Measurements from ENCODE around the gene WRAP73. TPM values are rescaled to one million over a fixed set of nuclear protein-coding genes. Genes with fewer than 3 reads are reported as not detected.

WRAP73 gene
- total RNA-seq, 2 donors from 2014 or later, result 22.3 to 39.5 TPM

DNA sequence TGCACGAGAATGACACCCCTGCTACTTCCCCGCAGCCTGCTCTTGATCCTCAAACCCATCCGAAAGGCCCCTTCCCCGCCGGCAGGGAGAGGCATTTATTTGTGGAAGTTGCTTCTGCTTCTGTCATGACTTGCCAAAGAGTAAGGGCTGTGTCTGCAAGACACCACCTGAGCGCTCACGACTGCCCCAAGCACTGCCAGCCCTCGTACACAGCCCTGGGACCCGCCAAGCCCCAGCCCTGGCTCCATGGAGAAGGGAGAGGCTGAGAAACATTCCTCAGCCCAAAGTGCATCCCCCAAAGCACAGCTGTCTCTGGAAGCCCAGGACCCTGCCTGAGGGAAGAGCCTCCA, 31.4 kb downstream of the WRAP73 start:
- intact Hi-C loops (cut with DNase I), result loop anchor here (2.0 kb wide), 1 partner anchor 128 kb away; no protein-coding TSS in a partner anchor
- TF ChIP-seq, protein P1, sequence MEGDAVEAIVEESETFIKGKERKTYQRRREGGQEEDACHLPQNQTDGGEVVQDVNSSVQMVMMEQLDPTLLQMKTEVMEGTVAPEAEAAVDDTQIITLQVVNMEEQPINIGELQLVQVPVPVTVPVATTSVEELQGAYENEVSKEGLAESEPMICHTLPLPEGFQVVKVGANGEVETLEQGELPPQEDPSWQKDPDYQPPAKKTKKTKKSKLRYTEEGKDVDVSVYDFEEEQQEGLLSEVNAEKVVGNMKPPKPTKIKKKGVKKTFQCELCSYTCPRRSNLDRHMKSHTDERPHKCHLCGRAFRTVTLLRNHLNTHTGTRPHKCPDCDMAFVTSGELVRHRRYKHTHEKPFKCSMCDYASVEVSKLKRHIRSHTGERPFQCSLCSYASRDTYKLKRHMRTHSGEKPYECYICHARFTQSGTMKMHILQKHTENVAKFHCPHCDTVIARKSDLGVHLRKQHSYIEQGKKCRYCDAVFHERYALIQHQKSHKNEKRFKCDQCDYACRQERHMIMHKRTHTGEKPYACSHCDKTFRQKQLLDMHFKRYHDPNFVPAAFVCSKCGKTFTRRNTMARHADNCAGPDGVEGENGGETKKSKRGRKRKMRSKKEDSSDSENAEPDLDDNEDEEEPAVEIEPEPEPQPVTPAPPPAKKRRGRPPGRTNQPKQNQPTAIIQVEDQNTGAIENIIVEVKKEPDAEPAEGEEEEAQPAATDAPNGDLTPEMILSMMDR (IDR thresholded peaks at IDR 0.05), result no peak
- TF ChIP-seq POLR2AphosphoS5 (IDR thresholded peaks at IDR 0.05) (no peak), POLR2A (IDR thresholded peaks at IDR 0.05) (no peak)
- WGBS, result 63% methylated on average over 9 of the region's 9 CpGs

DNA sequence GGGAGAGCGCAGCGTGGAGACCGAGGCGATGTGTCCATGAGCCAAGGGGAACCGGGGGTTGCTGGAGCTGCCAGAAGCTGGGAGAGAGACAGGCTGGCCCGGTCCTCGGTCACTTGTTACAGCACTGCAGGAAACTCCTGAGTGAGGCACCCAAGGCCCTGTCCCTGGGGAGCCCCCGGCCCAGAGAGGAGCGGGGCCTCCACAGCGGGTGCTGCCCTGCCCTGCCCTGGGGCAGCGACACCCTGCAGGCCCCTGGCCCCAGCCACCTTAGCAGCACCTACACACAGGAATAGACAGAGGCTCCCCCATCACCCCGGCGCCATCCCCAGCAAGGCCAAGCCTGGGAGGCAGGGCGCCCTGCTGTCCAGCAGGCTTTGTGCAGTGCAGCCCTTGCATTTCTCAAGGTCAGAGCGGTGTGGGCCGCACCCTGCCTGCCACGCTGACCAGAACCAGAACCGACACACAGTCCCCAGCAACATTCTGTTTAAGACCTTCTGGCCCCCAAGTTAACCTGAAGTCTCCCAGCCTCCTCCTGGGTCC, 32.0 kb downstream of the WRAP73 start:
- H3K27ac ChIP-seq, result no peak overlapping the region
- peaks cover 2% of the 10 kb centered on the region for H3K4me1 ChIP-seq (replicated peaks)
- H3K36me3 ChIP-seq, result no peaks in the 10 kb centered on the region
- H3K9me3 ChIP-seq, result no peaks in the 10 kb centered on the region
- WGBS, result 85% methylated on average over 18 of the region's 18 CpGs
- no peak for DNase-seq (ENCODE audit: low spot score)
- TF ChIP-seq, protein P1 (IDR thresholded peaks at IDR 0.05), result no peak
- TF ChIP-seq POLR2AphosphoS5 (IDR thresholded peaks at IDR 0.05) (no peak), POLR2A (IDR thresholded peaks at IDR 0.05) (no peak)
- no peak overlapping the region for H3K4me3 ChIP-seq
- intact Hi-C loops (cut with DNase I), result loop anchor here (2.0 kb wide), 1 partner anchor 127 kb away; no protein-coding TSS in a partner anchor
- no peaks in the 10 kb centered on the region for H3K27me3 ChIP-seq (replicated peaks; ENCODE audit: insufficient read depth)

More for the DNA sequence above, 31.4 kb downstream of the WRAP73 start:
- H3K4me1 ChIP-seq (replicated peaks), result peaks cover 9% of the 10 kb centered on the region
- H3K27ac ChIP-seq, result no peak overlapping the region
- no peak for DNase-seq (ENCODE audit: low spot score)
- H3K27me3 ChIP-seq (replicated peaks; ENCODE audit: insufficient read depth), result no peaks in the 10 kb centered on the region
- no peaks in the 10 kb centered on the region for H3K9me3 ChIP-seq
- H3K36me3 ChIP-seq, result no peaks in the 10 kb centered on the region
- H3K4me3 ChIP-seq, result no peak overlapping the region

DNA sequence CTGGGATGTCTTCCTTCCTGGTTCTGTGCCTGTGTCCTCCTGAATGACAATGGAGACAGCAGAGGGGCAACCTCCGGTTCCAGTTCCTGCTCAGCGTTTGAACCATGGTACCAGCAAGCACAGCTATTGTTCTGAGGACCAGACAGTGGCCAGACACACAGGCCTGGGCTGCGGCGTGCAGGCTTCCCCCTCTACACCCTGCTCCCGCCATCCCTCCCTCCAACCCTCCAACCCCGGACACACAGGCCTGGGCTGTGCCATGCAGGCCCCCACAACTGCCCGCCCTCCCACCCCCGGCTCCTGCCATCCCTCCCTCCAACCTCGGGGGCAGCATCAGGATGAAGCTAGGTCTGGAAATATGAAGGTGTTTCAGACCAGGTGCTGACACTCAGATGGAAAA, 33.0 kb downstream of the WRAP73 start:
- H3K27me3 ChIP-seq (replicated peaks; ENCODE audit: insufficient read depth), result no peaks in the 10 kb centered on the region

DNA sequence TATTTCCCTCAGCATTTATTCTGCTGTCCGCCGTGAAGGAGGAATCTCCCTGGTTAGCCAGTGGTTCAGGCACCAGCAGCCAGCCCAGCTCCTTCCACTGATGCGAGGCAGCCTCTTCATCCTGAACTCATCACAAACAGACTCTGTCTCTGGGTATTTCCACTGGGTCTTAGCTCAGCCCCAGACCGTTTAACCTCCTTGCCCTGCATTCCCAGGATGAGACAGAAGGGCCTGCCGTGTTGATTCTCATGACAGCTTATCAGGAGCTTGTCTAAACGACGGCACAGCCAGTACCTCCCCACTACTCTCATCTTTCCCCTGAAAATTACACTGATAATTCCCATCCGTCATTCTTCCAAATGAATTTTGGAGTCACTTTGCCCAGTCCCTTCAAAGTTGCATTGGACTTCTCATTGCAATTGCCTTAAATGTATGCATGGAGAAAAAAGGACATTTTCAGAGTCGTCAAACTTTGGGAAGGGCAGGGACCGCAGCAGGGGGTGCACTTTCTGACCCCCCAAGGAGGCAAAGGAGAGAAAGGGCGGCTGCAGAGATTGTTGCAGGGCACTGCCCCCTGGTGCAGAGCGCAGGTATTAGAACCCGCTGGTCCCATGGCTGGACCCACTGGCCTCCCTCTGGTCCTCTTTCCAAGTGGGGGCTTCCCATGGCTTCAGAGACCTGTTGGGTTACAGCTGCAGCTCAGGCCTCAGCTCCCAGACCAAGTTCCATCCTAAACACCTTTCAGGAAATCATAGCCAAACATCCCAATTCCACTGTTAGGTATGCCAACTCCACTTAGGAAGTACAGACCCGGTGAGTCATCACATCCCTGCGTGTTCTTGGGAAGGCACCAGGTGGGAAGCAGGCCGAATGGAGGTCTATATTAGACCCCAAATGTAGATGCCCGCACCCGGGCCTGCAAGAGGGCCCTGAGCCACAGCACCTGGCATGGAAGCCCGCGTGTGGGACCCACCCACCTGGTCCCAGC, 34.9 kb downstream of the WRAP73 start:
- no peak overlapping the region for H3K27ac ChIP-seq
- H3K36me3 ChIP-seq, result no peaks in the 10 kb centered on the region
- TF ChIP-seq, protein P1 (IDR thresholded peaks at IDR 0.05), result peak in 3 of 4 experiments; percentile 26 to 63 (median 54)
- TF ChIP-seq POLR2A (IDR thresholded peaks at IDR 0.05) (no peak), POLR2AphosphoS5 (IDR thresholded peaks at IDR 0.05) (no peak)
- H3K4me1 ChIP-seq (replicated peaks), result peaks cover 9% of the 10 kb centered on the region
- H3K9me3 ChIP-seq, result no peaks in the 10 kb centered on the region
- DNase-seq (ENCODE audit: low spot score), result no peak
- H3K4me3 ChIP-seq, result no peak overlapping the region
- intact Hi-C loops (cut with DNase I), result no loop called here
- peaks cover 2% of the 10 kb centered on the region for H3K27me3 ChIP-seq (replicated peaks; ENCODE audit: insufficient read depth)
- 76% methylated on average over 16 of the region's 20 CpGs for WGBS

More for the DNA sequence above, 33.0 kb downstream of the WRAP73 start:
- intact Hi-C loops (cut with DNase I), result no loop called here
- Histone ChIP-seq H3K4me3 (no peak overlapping the region), H3K4me1 (replicated peaks) (peaks cover 2% of the 10 kb centered on the region), H3K36me3 (no peaks in the 10 kb centered on the region), H3K27ac (no peak overlapping the region), H3K9me3 (no peaks in the 10 kb centered on the region)
- DNase-seq (ENCODE audit: low spot score), result no peak
- 82% methylated on average over 9 of the region's 9 CpGs for WGBS
- TF ChIP-seq, protein P1 (IDR thresholded peaks at IDR 0.05), result no peak
- no peak for TF ChIP-seq POLR2A (IDR thresholded peaks at IDR 0.05)
- no peak for TF ChIP-seq POLR2AphosphoS5 (IDR thresholded peaks at IDR 0.05)
